ENCODE results near the gene NCAM1.
A peak's percentile ranks its signal among the peaks of the same experiment; 100 is the strongest.
"Not testable (repeated sequence)": the region's sequence is repeated elsewhere in the genome, so short reads cannot be mapped to it uniquely, and the experiment has no call there.

The NCAM1 gene

GRCh38 chr11:112961146-112961668 is at the start of gene NCAM1:
TSS of gene NCAM1 (plus strand) at chr11:112961420.
- DNase-seq, result peak; percentile 28 to 44 (median 35)

GRCh38 chr11:112922606-112923005 is 38.6 kb upstream of the NCAM1 start:
- no peak for DNase-seq

GRCh38 chr11:112924836-112925235 is 36.4 kb upstream of the NCAM1 start:
- not testable (repeated sequence) for DNase-seq

DNA sequence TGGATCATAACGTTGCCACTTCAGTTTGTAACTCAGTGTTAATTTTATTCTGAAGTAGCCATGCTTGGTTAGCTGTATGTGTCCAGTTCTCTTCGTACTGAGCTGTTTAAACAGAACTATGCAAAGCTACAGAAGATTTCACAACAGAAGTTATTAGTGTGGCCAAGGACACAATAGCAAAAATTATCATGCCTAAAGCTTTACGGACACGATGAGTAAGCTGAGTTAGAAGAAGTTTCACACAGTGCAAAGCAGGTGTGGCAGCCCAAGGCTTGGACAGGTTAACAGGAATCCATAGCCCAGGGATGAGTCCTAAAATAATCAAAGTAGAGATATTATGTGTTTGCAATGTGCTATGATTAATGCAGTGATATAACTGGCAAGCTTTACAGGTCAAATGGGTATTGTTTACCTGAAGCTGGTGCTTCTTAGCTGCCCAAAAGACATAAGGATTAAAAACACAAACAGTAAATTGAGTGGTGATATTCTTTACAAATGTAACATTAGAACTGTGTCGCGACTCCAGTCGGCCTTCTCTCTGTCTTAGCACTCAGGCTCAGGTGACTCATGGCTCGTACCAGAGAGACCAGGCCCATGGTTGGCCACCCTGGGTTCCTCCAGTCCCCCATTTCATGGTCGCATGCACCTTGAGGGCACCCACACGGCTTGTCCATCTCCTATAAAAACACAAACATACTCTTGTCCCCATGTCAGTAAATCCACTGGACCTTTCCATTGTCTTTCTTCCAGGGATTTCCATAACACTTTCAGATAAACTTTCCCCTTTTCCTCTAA is 35.5 kb upstream of the NCAM1 start:
- DNase-seq, result no peak

- no peak for DNase-seq
Measured at GRCh38 chr11:112928136-112928535, 33.1 kb upstream of the NCAM1 start.

DNA sequence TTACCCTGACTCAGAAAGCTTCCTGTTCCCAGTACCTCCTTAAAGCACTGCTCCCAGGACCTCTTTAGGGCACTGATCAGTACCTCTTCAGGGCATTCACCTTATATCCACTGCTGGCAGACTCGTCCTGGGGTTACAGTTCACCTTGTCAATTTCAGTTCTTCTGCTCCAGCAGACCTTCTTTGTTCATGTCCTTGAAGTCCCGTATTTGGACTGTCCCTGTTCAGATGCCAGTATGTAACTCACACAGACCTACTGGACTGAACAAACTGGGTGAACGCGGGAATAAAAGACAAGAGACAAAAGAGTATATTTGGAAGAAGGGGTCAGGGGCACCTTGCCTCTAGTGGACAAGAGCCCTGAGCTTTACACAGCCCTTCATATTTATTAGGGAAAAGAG is 31.8 kb upstream of the NCAM1 start:
- DNase-seq, result no peak

DNA sequence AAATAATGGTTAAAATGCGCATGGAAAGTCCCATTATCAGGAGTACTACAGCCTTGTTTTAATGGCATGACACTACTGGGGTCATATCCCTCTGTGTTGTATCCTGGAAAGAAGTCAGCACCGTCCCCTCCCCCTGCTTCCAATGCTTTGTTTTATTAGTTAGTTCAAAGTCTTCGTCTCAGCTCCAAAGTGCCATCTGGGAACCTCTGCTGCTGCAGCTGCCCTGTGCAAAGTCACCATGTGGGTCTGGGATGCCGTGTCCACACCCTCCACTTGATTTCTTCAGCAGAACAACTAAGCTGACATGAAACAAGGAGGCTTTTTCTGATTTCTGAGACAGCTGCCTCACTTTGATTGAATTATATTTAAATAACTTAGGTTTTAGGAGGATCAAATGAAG is 29.5 kb upstream of the NCAM1 start:
- no peak for DNase-seq

GRCh38 chr11:112932593-112932992 is 28.6 kb upstream of the NCAM1 start:
- DNase-seq, result no peak

GRCh38 chr11:112933970-112934369 is 27.2 kb upstream of the NCAM1 start:
- DNase-seq, result no peak

DNA sequence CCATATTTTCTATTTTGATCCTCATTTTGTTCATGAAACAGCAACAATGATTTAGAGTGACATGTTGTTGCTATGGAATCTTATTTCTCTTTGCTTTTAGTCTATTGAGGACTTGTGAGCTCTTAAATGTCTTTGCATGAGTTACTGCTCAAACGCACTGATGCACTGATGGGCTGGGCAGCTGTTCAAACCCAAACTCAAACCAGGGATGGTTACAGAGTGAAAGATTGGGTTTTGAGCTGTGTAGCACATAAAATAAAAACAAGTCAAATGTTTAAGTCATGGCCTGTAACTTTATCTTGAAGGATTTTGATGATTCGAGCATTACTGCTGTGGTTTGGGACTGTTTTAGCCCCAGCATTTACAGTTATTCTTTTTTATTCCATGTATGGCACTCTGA is 20.1 kb upstream of the NCAM1 start:
- no peak for DNase-seq

GRCh38 chr11:112942966-112943643 is 18.1 kb upstream of the NCAM1 start:
- no peak for DNase-seq

DNA sequence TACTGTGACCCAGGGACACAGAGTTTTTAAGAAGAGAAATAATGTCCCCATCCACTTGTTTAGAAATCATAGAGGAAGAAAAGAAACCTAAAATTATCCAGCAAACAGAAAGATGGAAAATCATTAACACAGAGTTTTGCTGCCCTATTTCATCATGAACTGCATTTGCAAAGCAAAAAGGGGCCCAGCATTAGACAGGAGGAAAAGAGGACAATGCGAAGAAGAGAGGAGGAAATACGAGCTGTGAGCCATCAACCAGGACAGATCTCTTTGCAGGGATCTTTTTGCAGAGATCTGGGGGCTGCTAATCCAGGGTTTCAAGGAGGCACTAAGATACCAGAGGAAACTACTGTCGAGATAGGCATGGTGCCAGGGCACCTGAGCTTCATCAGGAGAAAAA is 14.4 kb upstream of the NCAM1 start:
- DNase-seq, result no peak

DNA sequence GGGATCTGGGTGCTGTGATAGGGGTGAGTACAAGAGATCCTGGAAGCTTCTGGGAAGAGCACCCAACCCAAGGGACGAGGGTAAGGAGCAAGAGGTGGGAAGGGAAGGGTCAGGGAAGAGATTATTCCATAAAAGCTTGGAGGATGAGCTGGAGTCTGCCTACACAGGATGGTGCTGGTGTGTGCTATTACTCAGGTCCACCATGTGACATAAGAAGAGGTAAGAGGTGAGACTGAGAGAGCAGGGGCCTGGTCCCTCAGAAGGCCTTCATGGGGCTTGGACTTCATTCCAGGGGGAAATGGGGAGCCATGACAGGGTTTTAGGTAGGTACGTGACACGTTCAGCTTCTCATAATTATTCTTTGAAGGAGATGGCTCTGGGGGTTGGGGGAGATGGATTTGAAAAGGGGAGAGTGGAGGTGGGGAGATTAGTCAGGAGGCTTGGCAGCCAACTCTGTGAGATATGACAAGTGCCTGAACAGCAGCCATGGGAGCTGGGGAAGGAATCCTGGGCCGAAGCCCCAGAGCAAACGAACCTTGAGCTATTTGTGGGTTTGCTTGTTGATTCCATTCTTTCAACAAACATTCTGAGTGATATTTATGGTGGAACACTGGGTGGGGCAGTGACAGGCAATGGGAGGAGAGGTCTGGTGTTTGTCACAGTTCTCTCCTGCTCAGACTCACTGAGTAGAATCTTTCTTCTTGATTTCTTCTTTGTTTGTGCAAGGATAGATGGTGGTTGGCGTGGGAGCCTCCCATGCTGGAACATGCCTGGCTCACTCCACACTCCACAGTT is 11.2 kb upstream of the NCAM1 start:
- no peak for DNase-seq

DNA sequence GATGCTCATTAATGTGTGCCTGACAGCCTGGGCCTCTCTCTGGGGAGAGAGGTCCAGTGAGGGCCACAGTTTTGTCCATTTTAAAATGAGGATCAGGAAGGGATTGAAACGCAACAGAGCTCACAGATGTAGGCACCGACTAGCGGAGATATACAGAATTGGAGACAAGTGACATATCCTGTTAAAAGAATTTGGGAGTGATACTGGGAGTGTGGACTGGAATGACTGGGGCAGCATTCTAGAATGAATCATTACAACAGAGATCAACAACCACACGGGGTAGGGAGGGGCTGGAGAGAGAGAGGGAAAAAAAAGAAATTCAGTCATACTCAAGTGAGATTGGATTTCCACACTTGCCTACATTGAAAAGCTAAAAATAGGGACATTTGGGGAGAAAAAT is 2.5 kb upstream of the NCAM1 start:
- no peak for DNase-seq

DNA sequence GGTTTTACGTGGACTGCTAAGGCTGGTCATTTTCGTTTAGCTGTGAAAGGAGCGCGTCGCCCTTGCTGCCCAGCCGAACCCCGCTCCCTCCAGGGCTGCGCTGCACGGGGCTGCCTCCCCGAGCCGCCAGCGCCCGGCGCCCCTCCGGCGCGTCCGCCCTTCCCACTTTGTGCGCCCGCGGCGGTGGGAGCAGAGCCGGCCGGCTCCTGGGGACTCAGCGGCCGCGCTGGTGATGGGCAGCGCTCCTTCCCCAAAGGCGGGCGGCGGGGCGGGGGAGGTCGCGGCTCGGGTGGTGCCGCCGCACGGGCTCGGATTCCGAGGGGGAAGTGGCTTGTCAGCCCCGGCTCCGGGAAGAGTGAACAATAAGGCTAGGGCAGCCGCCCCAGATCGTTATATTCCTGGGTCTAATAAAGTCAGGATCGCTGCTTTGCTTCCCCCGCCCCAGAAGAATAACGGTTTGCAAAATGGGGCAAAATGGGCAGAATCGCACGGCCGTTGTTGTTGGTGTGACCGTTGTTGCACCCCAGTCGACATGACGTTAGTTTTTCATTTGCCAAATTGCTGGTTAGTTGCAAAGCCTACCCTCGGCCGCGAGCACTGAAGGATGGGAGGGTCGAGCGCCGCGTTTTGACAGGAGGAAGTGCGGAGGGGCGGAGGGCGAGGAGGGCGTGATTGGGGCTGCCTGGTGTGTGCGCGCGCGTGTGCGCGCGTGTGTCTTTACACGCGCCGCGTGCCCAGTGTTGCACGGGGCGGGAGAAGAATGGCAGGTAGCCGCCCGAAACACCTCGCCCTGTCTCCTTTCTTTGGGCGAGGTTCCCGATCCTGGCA is 745 bp downstream of the NCAM1 start:
- DNase-seq, result peak; percentile 34 to 62 (median 49)

DNA sequence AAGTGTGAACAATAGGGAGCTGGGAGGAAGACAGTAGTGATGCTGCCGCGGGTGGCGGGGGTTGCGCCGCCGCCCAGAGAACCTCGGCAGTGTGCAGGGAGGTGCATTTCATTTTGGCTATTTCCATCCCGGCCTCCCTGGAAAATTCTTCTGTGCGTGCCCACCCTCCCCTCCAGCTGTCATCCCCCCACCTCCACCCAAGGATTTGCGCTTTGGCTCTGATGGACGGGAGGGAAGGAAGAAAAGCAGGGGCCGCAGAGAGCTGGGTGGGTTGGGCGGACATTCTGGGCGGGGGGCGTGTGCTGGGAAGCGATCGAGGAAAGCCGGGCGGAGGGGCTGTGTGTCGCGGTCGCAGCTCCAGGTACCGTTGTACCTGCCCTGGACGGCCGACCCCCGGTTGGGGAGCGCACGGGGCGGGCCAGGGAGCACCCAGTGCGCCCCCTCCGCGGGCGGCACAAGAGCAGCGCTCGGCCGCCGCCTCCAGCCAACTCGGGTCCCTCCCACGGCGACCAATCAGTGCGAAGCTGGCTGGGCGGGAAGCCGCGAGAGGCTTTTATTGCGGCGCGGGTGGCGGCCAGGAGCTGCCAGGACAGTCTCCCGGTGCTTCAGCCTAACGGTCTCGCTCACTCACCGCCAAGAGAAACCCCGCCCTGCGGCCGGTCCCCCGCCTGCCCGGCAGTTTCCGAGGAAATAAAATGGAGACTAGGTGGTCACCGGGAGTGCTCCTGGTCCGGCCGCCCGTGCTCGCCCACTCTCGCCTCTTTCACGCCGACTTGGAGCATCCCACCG is 1.6 kb downstream of the NCAM1 start:
- peak in 2 of 3 donors; percentile 38 to 44 for DNase-seq

DNA sequence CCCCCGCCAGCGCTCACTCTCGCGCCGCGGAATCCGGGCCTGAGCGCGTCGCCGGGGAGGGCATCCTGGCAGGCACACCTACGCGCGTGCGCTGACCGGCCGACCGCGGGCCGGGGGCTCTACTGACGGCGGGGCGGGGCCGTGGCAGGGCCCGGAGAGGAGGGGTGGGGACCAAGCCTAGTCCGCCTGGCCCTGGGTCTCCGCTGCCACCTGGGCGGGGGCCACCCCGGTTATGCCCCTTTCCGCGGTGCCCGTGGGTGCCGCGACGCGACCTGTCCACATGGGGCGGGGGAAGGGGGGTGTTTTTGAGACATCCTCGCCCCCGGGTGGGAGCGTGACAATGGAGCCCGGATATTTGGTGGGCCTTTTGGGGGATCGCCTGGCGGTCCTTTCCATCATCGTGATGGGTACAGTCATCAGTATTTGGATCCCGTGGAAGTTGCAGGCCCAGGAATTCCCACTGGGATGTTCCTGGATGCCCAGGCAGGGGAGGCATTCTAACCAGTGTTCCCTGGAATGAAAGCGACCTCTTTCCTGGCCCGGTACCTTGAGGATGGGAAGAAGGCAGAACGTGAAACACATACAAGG is 2.2 kb downstream of the NCAM1 start:
- DNase-seq, result no peak

- no peak for DNase-seq
Measured at GRCh38 chr11:112965656-112966055, 4.4 kb downstream of the NCAM1 start.

DNA sequence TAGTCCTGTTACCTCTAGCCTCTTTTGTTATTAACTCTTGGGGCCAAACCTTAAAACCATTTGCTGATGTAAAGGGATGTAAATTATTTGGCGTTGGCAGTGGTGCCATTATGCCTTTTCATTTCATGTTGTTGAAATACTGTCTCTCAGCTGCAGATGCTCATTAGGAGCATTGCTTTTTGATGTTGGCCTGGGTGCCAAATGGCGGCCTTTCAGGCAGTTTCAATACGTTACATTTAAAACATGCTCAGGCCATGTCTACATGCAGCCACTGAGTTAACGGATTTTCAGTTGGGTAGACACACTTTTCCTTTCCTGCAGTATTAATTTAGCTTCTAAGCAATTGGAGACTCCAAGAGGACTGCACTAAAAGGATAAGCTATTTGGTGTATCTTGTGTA is 5.3 kb downstream of the NCAM1 start:
- no peak for DNase-seq

DNA sequence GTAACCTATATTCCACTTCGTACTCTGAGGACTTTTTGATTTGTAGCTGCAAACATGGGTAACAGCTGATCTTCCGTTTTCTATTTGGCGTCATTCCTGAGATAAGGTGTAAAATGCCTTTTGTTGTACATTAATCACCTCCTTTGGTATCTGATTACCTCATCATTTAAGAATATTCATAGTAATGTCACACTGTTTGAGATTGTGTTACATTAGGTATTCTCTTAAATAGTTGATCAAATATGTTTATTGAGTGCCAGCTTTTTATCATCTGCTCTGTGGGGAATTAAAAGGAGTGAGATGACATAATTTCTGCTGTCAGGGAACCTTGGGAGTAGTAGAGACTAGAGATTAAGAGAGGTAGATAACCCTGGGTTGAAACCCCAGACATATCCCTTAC is 5.9 kb downstream of the NCAM1 start:
- no peak for DNase-seq

Measured in suppressor macrophage treated with lipopolysaccharide for 1 hour (primary cell).